ENCODE data around the gene ANO7. TPM values are rescaled to one million over a fixed set of nuclear protein-coding genes. Genes with fewer than 3 reads are reported as not detected.
A peak's percentile ranks its signal among the peaks of the same experiment; 100 is the strongest.

The ANO7 gene
- total RNA-seq, 1 experiment from 2014 or later, result 5.2 TPM

- no CpG with 5 or more reads among the region's 5 CpGs for WGBS (ENCODE audit: extremely low coverage, insufficient read length, low lambda C conversion rate)
- Histone ChIP-seq H3K18ac (ENCODE audit: insufficient read length, low read depth, low read length) (no peak overlapping the region), H3K14ac (ENCODE audit: insufficient read depth, low read length) (no peak overlapping the region), H3K23me2 (ENCODE audit: insufficient read length, low read depth, low read length, poor library complexity, severe bottlenecking) (peaks cover 6% of the 10 kb centered on the region), H2BK120ac (ENCODE audit: low read depth, low read length, poor library complexity, severe bottlenecking) (no peak overlapping the region), H2BK5ac (ENCODE audit: insufficient read length, low read length) (no peak overlapping the region), H3K4me2 (ENCODE audit: insufficient read depth, insufficient read length, low read length) (no peak overlapping the region), H2BK12ac (ENCODE audit: insufficient read length, low read depth, low read length) (no peak overlapping the region), H4K5ac (ENCODE audit: insufficient read length, low read depth, low read length) (no peak overlapping the region), H4K8ac (replicated peaks; ENCODE audit: insufficient read length, low read depth, low read length) (no peak overlapping the region), H3K9me3 (ENCODE audit: control insufficient read depth, low read depth, low read length) (no peaks in the 10 kb centered on the region), H3K27me3 (ENCODE audit: insufficient read depth, low read length) (no peaks in the 10 kb centered on the region), H3K56ac (ENCODE audit: insufficient read length, low read depth, low read length) (no peak overlapping the region), H3K27ac (ENCODE audit: insufficient read length, low read depth, low read length) (no peak overlapping the region), H3K9ac (ENCODE audit: extremely low read depth, insufficient read length, low read length) (peak overlapping the region; percentile 15), H4K91ac (ENCODE audit: insufficient read length, low read depth, low read length) (no peak overlapping the region), H2BK20ac (ENCODE audit: low read depth, low read length, poor library complexity, severe bottlenecking) (no peak overlapping the region), H3K4ac (ENCODE audit: low read depth, low read length) (no peak overlapping the region), H3K23ac (ENCODE audit: insufficient read length, low read depth, low read length) (no peak overlapping the region), H2BK15ac (ENCODE audit: low read depth, low read length) (no peak overlapping the region), H3K79me2 (ENCODE audit: insufficient read depth, low read length) (peaks cover 15% of the 10 kb centered on the region; the same call in 1 of the 2 replicates), H3K79me1 (ENCODE audit: insufficient read depth, low read depth, low read length, poor library complexity, severe bottlenecking) (peaks cover 8% of the 10 kb centered on the region), H3K4me1 (ENCODE audit: insufficient read depth, low read length) (no peaks in the 10 kb centered on the region; the same call in 1 of the 2 replicates), H2AK5ac (ENCODE audit: insufficient read length, low read length) (no peak overlapping the region), H2AFZ (ENCODE audit: low read length) (no peak overlapping the region), H3T11ph (ENCODE audit: low read length) (no peak overlapping the region), H4K20me1 (ENCODE audit: control insufficient read depth, insufficient read depth, insufficient read length) (peaks cover 2% of the 10 kb centered on the region)
- Mint-ChIP-seq H3K4me3 (no peak overlapping the region; a peak in 3 of 5 replicates), H3K27ac (peak overlapping the region in 1 of 3 experiments; percentile 53; a peak in 1 of 7 replicates), H3K27me3 (ENCODE audit: low read depth) (no peaks in the 10 kb centered on the region), H3K36me3 (ENCODE audit: insufficient read depth in 1 of 3, low read depth in 3 of 3) (peaks cover 18 to 30% (median 25%) of the 10 kb centered on the region in 3 experiments; a peak in 6 of 7 replicates), H3K4me1 (peaks cover 32 to 45% of the 10 kb centered on the region in 2 experiments), H3K9me3 (no peaks in the 10 kb centered on the region; a peak in 1 of 5 replicates)
- DNase-seq, result peak; percentile 19
- TF ChIP-seq CTCF (conservative IDR thresholded peaks at IDR 0.05), result no peak
These were observed 82.1 kb downstream of the ANO7 start for GRCh38 chr2:241270531-241270930.
